ENCODE measurements around the gene BPGM.

Gene BPGM

DNA sequence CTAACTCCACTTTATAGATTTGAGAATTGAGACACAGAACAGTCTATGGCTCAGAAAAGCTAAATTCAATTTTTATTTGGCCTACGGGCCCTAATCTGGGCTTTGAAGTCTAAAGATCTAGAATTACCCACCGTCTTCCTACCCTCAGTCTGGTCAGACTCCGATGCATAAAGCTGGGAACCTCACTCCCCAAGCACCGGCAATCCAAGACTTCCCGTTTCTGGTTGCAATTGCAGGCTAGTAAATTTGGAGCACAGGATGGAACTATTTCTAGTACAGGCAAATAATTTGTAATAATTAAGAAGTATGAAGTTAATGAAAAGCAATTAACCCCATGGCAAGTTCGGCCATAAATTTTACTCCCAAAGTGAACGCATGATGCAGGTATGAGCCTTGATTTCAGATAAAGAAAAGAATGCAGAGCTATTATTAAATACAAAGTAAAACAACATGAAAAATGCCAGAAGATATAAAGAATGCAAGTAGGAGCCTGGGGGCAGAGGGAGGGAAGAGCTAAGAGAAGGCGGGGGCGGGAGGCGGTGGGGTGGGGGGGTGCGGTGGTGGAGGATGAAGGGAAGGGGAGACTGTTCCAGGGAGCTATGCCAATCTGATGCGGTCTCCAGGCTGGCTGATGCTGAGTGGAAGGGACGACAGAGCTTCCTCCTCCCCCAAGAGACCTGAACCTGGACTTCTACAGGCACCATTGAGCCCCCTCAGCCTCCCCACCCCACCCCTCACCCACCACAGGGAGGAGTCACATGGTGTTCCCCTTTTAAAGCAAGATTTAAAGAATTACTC is 45.1 kb downstream of the BPGM start:
- Mint-ChIP-seq H3K4me3 (peak overlapping the region in 2 of 3 experiments; percentile 11 to 25), H3K27ac (peak overlapping the region; percentile 49 to 96 (median 92)), H3K4me1 (peaks cover 65% of the 10 kb centered on the region), H3K9me3 (no peaks in the 10 kb centered on the region), H3K36me3 (ENCODE audit: low read depth) (no peaks in the 10 kb centered on the region), H3K27me3 (ENCODE audit: low read depth) (peaks cover 4% of the 10 kb centered on the region)
- no peak for TF ChIP-seq CTCF (IDR thresholded peaks at IDR 0.05; ENCODE audit: unreplicated experiment in 3 of 3)

DNA sequence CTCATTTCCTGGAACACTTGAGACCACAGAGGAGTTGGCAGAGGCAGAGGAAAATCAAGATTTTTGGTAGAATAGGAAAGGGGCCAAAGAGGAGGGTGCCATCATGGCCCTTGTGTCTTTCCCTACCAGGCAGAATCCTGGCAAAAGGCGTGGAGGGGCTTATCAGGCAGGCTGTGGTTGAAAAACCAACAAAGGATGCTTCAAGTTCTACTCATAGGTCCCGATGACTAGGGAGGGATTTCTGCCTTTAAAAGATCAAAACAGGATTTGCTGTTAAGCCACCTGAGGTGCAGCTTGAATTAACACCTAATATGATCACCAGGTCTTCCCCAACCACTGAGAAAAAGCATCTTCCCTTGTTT is 45.7 kb downstream of the BPGM start:
- H3K9me3 Mint-ChIP-seq: no peaks in the 10 kb centered on the region
- no peak for TF ChIP-seq CTCF (IDR thresholded peaks at IDR 0.05; ENCODE audit: unreplicated experiment in 3 of 3)

DNA sequence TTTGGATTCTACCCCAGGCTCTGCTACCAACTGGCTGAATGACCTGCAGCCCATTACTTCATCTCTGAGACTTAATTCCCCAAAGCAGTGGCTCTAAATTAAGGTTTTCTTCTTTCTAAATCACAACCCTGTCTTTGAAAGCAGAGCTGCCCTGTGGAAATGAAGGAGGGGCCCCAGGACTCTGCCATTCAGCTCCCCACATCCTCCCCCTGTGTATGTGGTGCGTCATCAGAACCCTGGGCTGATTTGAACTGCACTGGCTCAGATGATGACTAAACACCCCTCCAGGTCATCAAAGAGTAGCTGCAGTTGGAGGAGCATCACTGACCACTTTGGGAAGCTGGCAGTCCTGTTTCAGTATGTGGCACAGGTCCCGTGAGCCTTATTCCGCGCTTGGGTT is 46.6 kb downstream of the BPGM start:
- no peaks in the 10 kb centered on the region for H3K9me3 Mint-ChIP-seq
- peak overlapping the region in 2 of 3 experiments; percentile 92 to 96 for H3K27ac Mint-ChIP-seq
- no peak overlapping the region for H3K4me3 Mint-ChIP-seq
- TF ChIP-seq CTCF (IDR thresholded peaks at IDR 0.05; ENCODE audit: unreplicated experiment in 3 of 3): no peak
- no peaks in the 10 kb centered on the region for H3K27me3 Mint-ChIP-seq (ENCODE audit: low read depth)
- H3K4me1 Mint-ChIP-seq: peaks cover 57% of the 10 kb centered on the region
- H3K36me3 Mint-ChIP-seq (ENCODE audit: low read depth): no peaks in the 10 kb centered on the region

More for the DNA sequence above, 45.7 kb downstream of the BPGM start:
- Mint-ChIP-seq H3K27ac (peak overlapping the region in 2 of 3 experiments; percentile 92 to 96), H3K27me3 (ENCODE audit: low read depth) (peaks cover 1% of the 10 kb centered on the region), H3K4me3 (no peak overlapping the region), H3K4me1 (peaks cover 61% of the 10 kb centered on the region), H3K36me3 (ENCODE audit: low read depth) (no peaks in the 10 kb centered on the region)

GRCh38 chr7:134694299-134694698 is 47.6 kb downstream of the BPGM start:
- Mint-ChIP-seq H3K9me3 (peaks cover 2% of the 10 kb centered on the region), H3K4me1 (peaks cover 53% of the 10 kb centered on the region), H3K27me3 (ENCODE audit: low read depth) (no peaks in the 10 kb centered on the region), H3K27ac (peak overlapping the region in 2 of 3 experiments; percentile 60 to 96), H3K36me3 (ENCODE audit: low read depth) (no peaks in the 10 kb centered on the region), H3K4me3 (no peak overlapping the region)
- TF ChIP-seq CTCF (IDR thresholded peaks at IDR 0.05; ENCODE audit: unreplicated experiment in 3 of 3): peak; percentile 27 to 42 (median 41)

GRCh38 chr7:134694767-134695166 is 48.1 kb downstream of the BPGM start:
- Mint-ChIP-seq H3K27ac (peak overlapping the region; percentile 52 to 79 (median 68)), H3K4me1 (peaks cover 54% of the 10 kb centered on the region), H3K36me3 (ENCODE audit: low read depth) (no peaks in the 10 kb centered on the region), H3K9me3 (peaks cover 2% of the 10 kb centered on the region), H3K27me3 (ENCODE audit: low read depth) (no peaks in the 10 kb centered on the region), H3K4me3 (no peak overlapping the region)
- TF ChIP-seq CTCF (IDR thresholded peaks at IDR 0.05; ENCODE audit: unreplicated experiment in 3 of 3): no peak

Measured in nephron (organoid).